ENCODE data around the gene FADS2. TPM values are rescaled to one million over a fixed set of nuclear protein-coding genes. Genes with fewer than 3 reads are reported as not detected.

FADS2 gene
- total RNA-seq (2013; cell fraction: nucleolus; rRNA removed), result 213 and 225 TPM in 2 replicates
- 156 and 158 TPM in 2 replicates for total RNA-seq (2014; rRNA removed)
- total RNA-seq (2014; rRNA removed; fragmentation: Illumina TruSeq; extraction: Trizol), result 142 and 152 TPM in 2 replicates
- total RNA-seq (2021), result 294 and 315 TPM in 2 replicates
- 88.1 TPM for polyA plus RNA-seq (2011; ENCODE audit: low read depth)
- 165 and 313 TPM in 2 replicates for polyA plus RNA-seq (2011; rRNA removed)
- polyA plus RNA-seq (2011; cell fraction: cytosol; rRNA removed), result 385 and 386 TPM in 2 replicates
- polyA plus RNA-seq (2011; cell fraction: nucleus; rRNA removed), result 355 and 386 TPM in 2 replicates
- polyA plus RNA-seq (2012), result 145 and 173 TPM in 2 replicates
- 312 and 333 TPM in 2 replicates for polyA plus RNA-seq (2014; fragmentation: Illumina TruSeq; extraction: Trizol)
- 1 to 10 TPM; 3.3 to 6.4 TPM for polyA plus RNA-seq (2014; fragmentation: Nextera tagmentation; extraction: Ambion mirVana)
- polyA plus RNA-seq (2014; rRNA removed), result 188 and 204 TPM in 2 replicates
- 10 to 100 TPM; 92.1 to 92.7 TPM for polyA plus RNA-seq (2016; fragmentation: Nextera tagmentation; extraction: Ambion mirVana)
- polyA minus RNA-seq (2011; rRNA and poly(A)+ RNA removed), result 615 and 704 TPM in 2 replicates
- 158 and 174 TPM in 2 replicates for polyA minus RNA-seq (2011; cell fraction: cytosol; rRNA and poly(A)+ RNA removed)
- 88.4 and 155 TPM in 2 replicates for polyA minus RNA-seq (2011; cell fraction: nucleus; rRNA and poly(A)+ RNA removed)
- Bru-seq, nascent RNA, result percentile 69 among the genes with signal in this experiment
- BruChase-seq, experiment 1, labeled RNA remaining after a 6-hour chase, result percentile 66 among the genes with signal in this experiment
- BruChase-seq, experiment 2, labeled RNA remaining after a 2-hour chase, result percentile 61 among the genes with signal in this experiment
- long read RNA-seq, experiment 1, partial matches to known transcripts, result 1 of 11 reads
- long read RNA-seq, experiment 1, other reads (novel, unspliced or antisense), result 3 of 11 reads
- long read RNA-seq, experiment 2, partial matches to known transcripts, result 3 of 87 reads
- long read RNA-seq, experiment 2, other reads (novel, unspliced or antisense), result 82 of 87 reads

- ChIA-PET SMC1A (ENCODE audit: uncharacterized antibody, unreplicated experiment) (interaction anchor here (0.6 to 6.2 kb wide), 5 partner anchors 11 to 488 kb away, joined by 3 to 67 read pairs (median 4); partner anchors contain the start of gene FADS1), POLR2A (interaction anchor here (0.7 to 6.9 kb wide), 10 partner anchors 10 to 1459 kb away, joined by 3 to 167 read pairs (median 6); partner anchors contain the start of genes FADS1, FEN1 and TMEM258), CTCF (interaction anchor here (0.7 to 9.7 kb wide), 6 partner anchors 11 to 280 kb away, joined by 3 to 75 read pairs (median 4); partner anchors contain the start of gene FADS1), RAD21 (ENCODE audit: unreplicated experiment) (interaction anchor here (1.0 to 6.9 kb wide), 4 partner anchors 11 to 71 kb away, joined by 3 to 51 read pairs (median 28); partner anchors contain the start of gene FADS1)
- H3K4me2 ChIP-seq (ENCODE audit: control insufficient read depth, insufficient read depth), result peak within 1 kb of the TSS; percentile 93
- H2AFZ ChIP-seq (ENCODE audit: control insufficient read depth, low read depth, low read length), result peak within 1 kb of the TSS; percentile 87
- BruUV-seq (replicated peaks), result no TSS peak
- in situ Hi-C loops (cut with MboI) (no loop called here), intact Hi-C loops (cut with micrococcal nuclease; ENCODE audit: unreplicated experiment) (loop anchor here (1.0 to 5.0 kb wide), 2 partner anchors 11 to 140 kb away; partner anchors contain the start of gene FTH1)
- H3K4me3 ChIP-seq, result peak within 1 kb of the TSS; percentile 100
- peak within 1 kb of the TSS; percentile 95 for H3K27ac ChIP-seq (ENCODE audit: control insufficient read depth, insufficient read depth)
- peak within 1 kb of the TSS; percentile 95 for H3K9ac ChIP-seq (ENCODE audit: control insufficient read depth, insufficient read depth, low read length)
- H3K4me1 ChIP-seq (ENCODE audit: control insufficient read depth, insufficient read depth, low read length), result peaks cover 19% of the 10 kb centered on the region
- ATAC-seq (peak; percentile 87), FAIRE-seq (no peak), DNase-seq (ENCODE audit: low read depth, low spot score) (peak; percentile 81)
- 1% methylated on average over 76 of the region's 83 CpGs for WGBS (ENCODE audit: insufficient coverage, insufficient replicate concordance, low lambda C conversion rate, missing lambda C conversion rate)
- no peaks in the 10 kb centered on the region for H3K27me3 ChIP-seq (replicated peaks in 1 of 2; ENCODE audit: control insufficient read depth in 2 of 2, insufficient read depth in 2 of 2, low read length in 1 of 2)
- H3K9me3 ChIP-seq (replicated peaks; ENCODE audit: control insufficient read depth, insufficient read depth, low read length), result no peaks in the 10 kb centered on the region
- H3K79me2 ChIP-seq (ENCODE audit: control insufficient read depth, insufficient read depth, low read length), result peaks cover 59% of the 10 kb centered on the region
- H4K20me1 ChIP-seq (ENCODE audit: control insufficient read depth, insufficient read depth), result no peaks in the 10 kb centered on the region
- peaks cover 0 to 6% of the 10 kb centered on the region in 2 experiments; a peak in 1 of 4 replicates for H3K36me3 ChIP-seq (ENCODE audit: control insufficient read depth in 2 of 2, insufficient read depth in 2 of 2, low read length in 1 of 2)
- TF ChIP-seq SPI1 (IDR thresholded peaks at IDR 0.05; ENCODE audit: borderline replicate concordance, insufficient read depth, low read depth, low read length) (peak; percentile 5; the same call in 1 of the 2 replicates), SMAD5 (IDR thresholded peaks at IDR 0.05; ENCODE audit: low read depth) (peak; percentile 8; the same call in 1 of the 2 replicates), NRF1 (conservative IDR thresholded peaks at IDR 0.05; ENCODE audit: low read depth, low read length) (no peak; the same call in 1 of the 2 replicates), NFXL1 (IDR thresholded peaks at IDR 0.05; ENCODE audit: borderline replicate concordance) (no peak), RFX5 (IDR thresholded peaks at IDR 0.05; ENCODE audit: low read depth, low read length) (peak; percentile 35; the same call in 1 of the 2 replicates), KAT2A (conservative IDR thresholded peaks at IDR 0.05; ENCODE audit: control insufficient read depth, low read depth, low read length) (no peak), NR2F1 (conservative IDR thresholded peaks at IDR 0.05) (no peak), SUZ12 (IDR thresholded peaks at IDR 0.05; ENCODE audit: unreplicated experiment) (no peak), PAX5 (IDR thresholded peaks at IDR 0.05; ENCODE audit: borderline replicate concordance, low read depth, low read length) (no peak), NR2C1 (IDR thresholded peaks at IDR 0.05) (0 out of 2 replicates have a peak, but pooled peaks have one; percentile 17)
- TF ChIP-seq, protein P1, sequence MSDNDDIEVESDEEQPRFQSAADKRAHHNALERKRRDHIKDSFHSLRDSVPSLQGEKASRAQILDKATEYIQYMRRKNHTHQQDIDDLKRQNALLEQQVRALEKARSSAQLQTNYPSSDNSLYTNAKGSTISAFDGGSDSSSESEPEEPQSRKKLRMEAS (IDR thresholded peaks at IDR 0.05; ENCODE audit: low read depth, low read length), result peak; percentile 43
- TF ChIP-seq, protein P2, sequence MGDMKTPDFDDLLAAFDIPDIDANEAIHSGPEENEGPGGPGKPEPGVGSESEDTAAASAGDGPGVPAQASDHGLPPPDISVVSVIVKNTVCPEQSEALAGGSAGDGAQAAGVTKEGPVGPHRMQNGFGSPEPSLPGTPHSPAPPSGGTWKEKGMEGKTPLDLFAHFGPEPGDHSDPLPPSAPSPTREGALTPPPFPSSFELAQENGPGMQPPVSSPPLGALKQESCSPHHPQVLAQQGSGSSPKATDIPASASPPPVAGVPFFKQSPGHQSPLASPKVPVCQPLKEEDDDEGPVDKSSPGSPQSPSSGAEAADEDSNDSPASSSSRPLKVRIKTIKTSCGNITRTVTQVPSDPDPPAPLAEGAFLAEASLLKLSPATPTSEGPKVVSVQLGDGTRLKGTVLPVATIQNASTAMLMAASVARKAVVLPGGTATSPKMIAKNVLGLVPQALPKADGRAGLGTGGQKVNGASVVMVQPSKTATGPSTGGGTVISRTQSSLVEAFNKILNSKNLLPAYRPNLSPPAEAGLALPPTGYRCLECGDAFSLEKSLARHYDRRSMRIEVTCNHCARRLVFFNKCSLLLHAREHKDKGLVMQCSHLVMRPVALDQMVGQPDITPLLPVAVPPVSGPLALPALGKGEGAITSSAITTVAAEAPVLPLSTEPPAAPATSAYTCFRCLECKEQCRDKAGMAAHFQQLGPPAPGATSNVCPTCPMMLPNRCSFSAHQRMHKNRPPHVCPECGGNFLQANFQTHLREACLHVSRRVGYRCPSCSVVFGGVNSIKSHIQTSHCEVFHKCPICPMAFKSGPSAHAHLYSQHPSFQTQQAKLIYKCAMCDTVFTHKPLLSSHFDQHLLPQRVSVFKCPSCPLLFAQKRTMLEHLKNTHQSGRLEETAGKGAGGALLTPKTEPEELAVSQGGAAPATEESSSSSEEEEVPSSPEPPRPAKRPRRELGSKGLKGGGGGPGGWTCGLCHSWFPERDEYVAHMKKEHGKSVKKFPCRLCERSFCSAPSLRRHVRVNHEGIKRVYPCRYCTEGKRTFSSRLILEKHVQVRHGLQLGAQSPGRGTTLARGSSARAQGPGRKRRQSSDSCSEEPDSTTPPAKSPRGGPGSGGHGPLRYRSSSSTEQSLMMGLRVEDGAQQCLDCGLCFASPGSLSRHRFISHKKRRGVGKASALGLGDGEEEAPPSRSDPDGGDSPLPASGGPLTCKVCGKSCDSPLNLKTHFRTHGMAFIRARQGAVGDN (IDR thresholded peaks at IDR 0.05), result peak; percentile 36
Observed at GRCh38 chr11:61827571-61828378, at the start of gene FADS2. Gene FADS2 (plus strand): TSS chr11:61828300. CDS start chr11:61828391, 91 bp downstream.

Measured in GM12878 (cell line).